ENCODE results near the gene ACTR8.
"Not testable (repeated sequence)": the region's sequence is repeated elsewhere in the genome, so short reads cannot be mapped to it uniquely, and the experiment has no call there.

- not testable (repeated sequence) for TF ChIP-seq CTCF (conservative IDR thresholded peaks at IDR 0.05; ENCODE audit: low read depth, low read length); POLR2A (IDR thresholded peaks at IDR 0.05; ENCODE audit: low read depth, low read length); MXI1 (IDR thresholded peaks at IDR 0.05; ENCODE audit: borderline replicate concordance, low read depth, low read length)
These were observed 45.4 kb upstream of the ACTR8 start for GRCh38 chr3:53927208-53927872.
